ENCODE data around the gene AP4M1. TPM values are rescaled to one million over a fixed set of nuclear protein-coding genes. Genes with fewer than 3 reads are reported as not detected.

AP4M1 gene
- total RNA-seq, 4 donors from 2014 or later, result 5.0 to 52.0 (median 33.6) TPM

DNA sequence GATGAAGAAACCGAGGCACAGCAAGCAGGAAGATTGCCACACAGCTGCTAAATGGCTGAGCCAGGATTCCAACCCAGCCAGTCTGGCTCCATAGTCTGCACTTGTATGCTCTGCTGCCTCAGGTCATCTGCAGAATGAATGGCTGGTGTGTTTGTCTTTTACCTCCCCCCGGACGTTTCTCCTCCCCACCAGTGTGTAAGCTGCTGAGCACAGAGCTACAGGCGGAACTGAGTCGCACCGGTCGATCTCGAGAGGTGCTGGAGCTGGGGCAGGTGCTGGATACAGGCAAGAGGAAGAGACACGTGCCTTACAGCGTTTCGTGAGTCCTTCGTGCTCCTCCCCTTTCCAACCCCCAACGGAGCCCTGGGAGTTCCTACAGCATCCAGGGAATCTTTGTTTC is 20.6 kb downstream of the AP4M1 start:
- no peaks in the 10 kb centered on the region for H3K36me3 ChIP-seq
- H3K27me3 ChIP-seq, result no peaks in the 10 kb centered on the region
- no peak for DNase-seq
- H3K9me3 ChIP-seq, result no peaks in the 10 kb centered on the region
- H3K27ac ChIP-seq, result no peak overlapping the region
- H3K4me1 ChIP-seq, result peaks cover 4 to 6% of the 10 kb centered on the region in 2 donors
- TF ChIP-seq, protein P1, sequence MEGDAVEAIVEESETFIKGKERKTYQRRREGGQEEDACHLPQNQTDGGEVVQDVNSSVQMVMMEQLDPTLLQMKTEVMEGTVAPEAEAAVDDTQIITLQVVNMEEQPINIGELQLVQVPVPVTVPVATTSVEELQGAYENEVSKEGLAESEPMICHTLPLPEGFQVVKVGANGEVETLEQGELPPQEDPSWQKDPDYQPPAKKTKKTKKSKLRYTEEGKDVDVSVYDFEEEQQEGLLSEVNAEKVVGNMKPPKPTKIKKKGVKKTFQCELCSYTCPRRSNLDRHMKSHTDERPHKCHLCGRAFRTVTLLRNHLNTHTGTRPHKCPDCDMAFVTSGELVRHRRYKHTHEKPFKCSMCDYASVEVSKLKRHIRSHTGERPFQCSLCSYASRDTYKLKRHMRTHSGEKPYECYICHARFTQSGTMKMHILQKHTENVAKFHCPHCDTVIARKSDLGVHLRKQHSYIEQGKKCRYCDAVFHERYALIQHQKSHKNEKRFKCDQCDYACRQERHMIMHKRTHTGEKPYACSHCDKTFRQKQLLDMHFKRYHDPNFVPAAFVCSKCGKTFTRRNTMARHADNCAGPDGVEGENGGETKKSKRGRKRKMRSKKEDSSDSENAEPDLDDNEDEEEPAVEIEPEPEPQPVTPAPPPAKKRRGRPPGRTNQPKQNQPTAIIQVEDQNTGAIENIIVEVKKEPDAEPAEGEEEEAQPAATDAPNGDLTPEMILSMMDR (IDR thresholded peaks at IDR 0.05), result no peak
- no peak for TF ChIP-seq POLR2A (IDR thresholded peaks at IDR 0.05)
- H3K4me3 ChIP-seq, result no peak overlapping the region
- intact Hi-C loops (cut with DNase I; ENCODE audit: low total_unique reads), result no loop called here

DNA sequence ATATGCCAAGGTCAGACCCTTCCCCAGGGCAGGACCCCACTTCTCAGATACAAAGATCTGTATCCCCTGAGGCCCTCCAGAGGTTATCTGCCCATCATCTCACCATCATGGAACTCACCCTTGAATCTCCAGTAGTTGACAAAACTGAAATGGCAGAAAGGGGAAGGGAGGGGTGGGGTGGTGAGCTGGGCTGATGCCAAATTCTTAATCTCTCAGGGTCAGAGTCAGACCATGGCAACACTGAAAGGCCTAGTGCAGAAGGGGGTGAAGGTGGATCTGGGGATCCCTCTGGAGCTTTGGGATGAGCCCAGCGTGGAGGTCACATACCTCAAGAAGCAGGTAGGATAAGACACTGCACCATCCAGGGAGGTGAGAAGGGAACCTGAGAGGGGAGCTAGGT is 21.1 kb downstream of the AP4M1 start:
- no peaks in the 10 kb centered on the region for H3K9me3 ChIP-seq
- H3K27ac ChIP-seq, result no peak overlapping the region
- no peak for DNase-seq
- H3K4me1 ChIP-seq, result peaks cover 4 to 6% of the 10 kb centered on the region in 2 donors
- no peaks in the 10 kb centered on the region for H3K27me3 ChIP-seq
- no peaks in the 10 kb centered on the region for H3K36me3 ChIP-seq
- H3K4me3 ChIP-seq, result no peak overlapping the region
- TF ChIP-seq, protein P1 (IDR thresholded peaks at IDR 0.05), result no peak
- no peak for TF ChIP-seq POLR2A (IDR thresholded peaks at IDR 0.05)
- intact Hi-C loops (cut with DNase I; ENCODE audit: low total_unique reads), result no loop called here

GRCh38 chr7:100124301-100125230 is 23.1 kb downstream of the AP4M1 start:
- H3K27ac ChIP-seq, result no peak overlapping the region
- intact Hi-C loops (cut with DNase I; ENCODE audit: low total_unique reads), result no loop called here

DNA sequence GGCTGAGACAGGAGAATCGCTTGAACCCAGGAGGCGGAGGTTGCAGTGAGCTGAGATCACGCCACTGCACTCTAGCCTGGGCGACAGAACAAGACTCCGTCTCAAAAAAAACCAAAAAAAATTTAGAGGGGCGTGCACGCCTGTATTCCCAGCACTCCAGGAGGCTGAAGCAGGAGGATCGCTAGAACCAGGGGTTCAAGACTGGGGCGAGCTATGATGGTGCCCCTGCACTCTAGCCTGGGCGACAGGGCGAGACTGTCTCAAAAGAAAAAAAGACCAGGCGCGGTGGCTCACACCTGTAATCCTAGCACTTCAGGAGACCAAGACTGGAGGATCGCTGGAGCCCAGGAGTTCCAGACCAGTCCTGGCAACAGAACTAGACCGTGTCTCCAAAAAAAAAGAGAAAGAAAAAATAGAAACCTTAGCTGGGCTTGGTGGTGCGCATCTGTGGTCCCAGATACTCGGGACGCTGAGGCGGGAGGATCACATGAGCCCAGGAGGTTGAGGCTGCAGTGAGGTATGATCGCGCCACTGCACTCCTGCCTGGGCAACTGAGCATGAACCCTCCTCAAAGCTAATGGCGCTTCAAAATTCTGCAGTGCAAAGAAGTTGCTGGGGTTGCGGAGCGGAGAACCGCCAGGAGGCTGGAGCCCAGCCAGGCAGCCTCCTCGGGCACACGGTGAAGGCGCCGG is 24.9 kb downstream of the AP4M1 start:
- Histone ChIP-seq H3K4me1 (peaks cover 0 to 3% of the 10 kb centered on the region in 2 donors), H3K27ac (peak overlapping the region; percentile 89 to 93), H3K27me3 (no peaks in the 10 kb centered on the region), H3K36me3 (no peaks in the 10 kb centered on the region), H3K4me3 (peak overlapping the region; percentile 50 to 51), H3K9me3 (no peaks in the 10 kb centered on the region)
- DNase-seq, result no peak
- TF ChIP-seq POLR2A (IDR thresholded peaks at IDR 0.05), result no peak
- TF ChIP-seq, protein P1 (IDR thresholded peaks at IDR 0.05), result peak in 1 of 4 experiments; percentile 13
- intact Hi-C loops (cut with DNase I; ENCODE audit: low total_unique reads), result loop anchor here (2.0 kb wide), 1 partner anchor 46 kb away; the partner anchor contains the start of gene ZNF3

More at GRCh38 chr7:100124301-100125230, 23.1 kb downstream of the AP4M1 start:
- H3K4me3 ChIP-seq, result no peak overlapping the region
- H3K27me3 ChIP-seq, result no peaks in the 10 kb centered on the region
- DNase-seq, result no peak
- TF ChIP-seq, protein P1 (IDR thresholded peaks at IDR 0.05), result no peak
- no peak for TF ChIP-seq POLR2A (IDR thresholded peaks at IDR 0.05)
- H3K36me3 ChIP-seq, result no peaks in the 10 kb centered on the region
- H3K9me3 ChIP-seq, result no peaks in the 10 kb centered on the region
- H3K4me1 ChIP-seq, result peaks cover 6 to 7% of the 10 kb centered on the region in 2 donors

Data from uterus (tissue), 4 donors.